Measurements from ENCODE around the gene CBLL1.
A peak's percentile ranks its signal among the peaks of the same experiment; 100 is the strongest.

CBLL1 gene

GRCh38 chr7:107785170-107785569 lies 41.2 kb downstream of the CBLL1 start:
- H3K27ac ChIP-seq = peak overlapping the region; percentile 57
- TF ChIP-seq CTCF (conservative IDR thresholded peaks at IDR 0.05) = no peak

GRCh38 chr7:107785926-107786325 lies 42.0 kb downstream of the CBLL1 start:
- peak overlapping the region; percentile 57 for H3K27ac ChIP-seq
- no peak for TF ChIP-seq CTCF (conservative IDR thresholded peaks at IDR 0.05)

GRCh38 chr7:107788216-107788615 lies 44.3 kb downstream of the CBLL1 start:
- no peak overlapping the region for H3K27ac ChIP-seq

GRCh38 chr7:107788662-107789061 lies 44.7 kb downstream of the CBLL1 start:
- TF ChIP-seq CTCF (conservative IDR thresholded peaks at IDR 0.05) = no peak

More at GRCh38 chr7:107788216-107788615, 44.3 kb downstream of the CBLL1 start:
- no peak for TF ChIP-seq CTCF (conservative IDR thresholded peaks at IDR 0.05)

GRCh38 chr7:107789647-107790046 lies 45.7 kb downstream of the CBLL1 start:
- TF ChIP-seq CTCF (conservative IDR thresholded peaks at IDR 0.05) = no peak
- H3K27ac ChIP-seq = no peak overlapping the region

More at GRCh38 chr7:107788662-107789061, 44.7 kb downstream of the CBLL1 start:
- no peak overlapping the region for H3K27ac ChIP-seq

- H3K27ac ChIP-seq = no peak overlapping the region
- no peak for TF ChIP-seq CTCF (conservative IDR thresholded peaks at IDR 0.05)
Measured at GRCh38 chr7:107792364-107792763, 48.4 kb downstream of the CBLL1 start.

- no peak for TF ChIP-seq CTCF (conservative IDR thresholded peaks at IDR 0.05)
- peak overlapping the region; percentile 62 for H3K27ac ChIP-seq
Measured at GRCh38 chr7:107799647-107800264, 55.8 kb downstream of the CBLL1 start.
